ENCODE data around the gene SGMS1. TPM values are rescaled to one million over a fixed set of nuclear protein-coding genes. Genes with fewer than 3 reads are reported as not detected.

SGMS1 gene
- total RNA-seq, 1 experiment from 2014 or later: 20.4 TPM

DNA sequence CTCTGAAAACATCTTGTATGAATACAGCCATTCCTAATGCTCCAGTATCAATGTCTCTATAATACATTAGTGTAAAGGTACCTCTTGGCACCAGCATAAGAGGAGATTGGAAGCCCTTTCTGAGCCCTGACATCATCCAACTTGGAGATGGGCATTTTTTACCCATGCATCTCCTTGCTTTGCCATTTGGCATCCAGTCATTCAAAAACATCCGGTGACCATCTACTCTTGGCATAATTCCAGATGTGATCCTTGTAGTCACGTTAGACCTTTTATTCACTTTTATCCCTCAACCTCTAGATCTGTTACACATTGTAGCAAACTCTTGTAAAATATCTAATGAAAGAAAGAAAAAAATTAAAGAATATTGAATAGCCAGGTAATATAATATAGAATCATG lies 17.9 kb upstream of the SGMS1 start:
- no peak overlapping the region for H3K18ac ChIP-seq (ENCODE audit: insufficient read length, low read depth, low read length)
- no peaks in the 10 kb centered on the region for H3K27me3 Mint-ChIP-seq (ENCODE audit: low read depth)
- no peak overlapping the region for H2BK20ac ChIP-seq (ENCODE audit: low read depth, low read length, poor library complexity, severe bottlenecking)
- H3K4me3 Mint-ChIP-seq: no peak overlapping the region
- H3K4me2 ChIP-seq (ENCODE audit: insufficient read depth, insufficient read length, low read length): no peak overlapping the region
- H4K5ac ChIP-seq (ENCODE audit: insufficient read length, low read depth, low read length): no peak overlapping the region
- H2BK15ac ChIP-seq (ENCODE audit: low read depth, low read length): no peak overlapping the region
- H3K9me3 ChIP-seq (ENCODE audit: control insufficient read depth, low read depth, low read length): no peaks in the 10 kb centered on the region
- H2BK120ac ChIP-seq (ENCODE audit: low read depth, low read length, poor library complexity, severe bottlenecking): no peak overlapping the region
- no peak overlapping the region for H3K4ac ChIP-seq (ENCODE audit: low read depth, low read length)
- no CpG with 5 or more reads among the region's 2 CpGs for WGBS (ENCODE audit: extremely low coverage, insufficient read length, low lambda C conversion rate)
- H4K91ac ChIP-seq (ENCODE audit: insufficient read length, low read depth, low read length): no peak overlapping the region
- no peaks in the 10 kb centered on the region for H3K9me3 Mint-ChIP-seq
- H3T11ph ChIP-seq (ENCODE audit: low read length): no peak overlapping the region
- no peak for DNase-seq
- H3K79me1 ChIP-seq (ENCODE audit: insufficient read depth, low read depth, low read length, poor library complexity, severe bottlenecking): no peaks in the 10 kb centered on the region
- H3K14ac ChIP-seq (ENCODE audit: insufficient read depth, low read length): no peak overlapping the region
- H2BK12ac ChIP-seq (ENCODE audit: insufficient read length, low read depth, low read length): no peak overlapping the region
- no peak overlapping the region for H2AFZ ChIP-seq (ENCODE audit: low read length)
- no peak overlapping the region for H3K23ac ChIP-seq (ENCODE audit: insufficient read length, low read depth, low read length)
- no peaks in the 10 kb centered on the region for H3K79me2 ChIP-seq (ENCODE audit: insufficient read depth, low read length)
- TF ChIP-seq CTCF (conservative IDR thresholded peaks at IDR 0.05): no peak
- H3K23me2 ChIP-seq (ENCODE audit: insufficient read length, low read depth, low read length, poor library complexity, severe bottlenecking): no peaks in the 10 kb centered on the region
- H3K27ac Mint-ChIP-seq: no peak overlapping the region
- H4K20me1 ChIP-seq (ENCODE audit: control insufficient read depth, insufficient read depth, insufficient read length): no peaks in the 10 kb centered on the region
- peaks cover 9 to 12% of the 10 kb centered on the region in 2 experiments for H3K4me1 Mint-ChIP-seq
- no peaks in the 10 kb centered on the region for H3K27me3 ChIP-seq (ENCODE audit: insufficient read depth, low read length)
- H3K9ac ChIP-seq (ENCODE audit: extremely low read depth, insufficient read length, low read length): no peak overlapping the region
- no peaks in the 10 kb centered on the region for H3K36me3 Mint-ChIP-seq (ENCODE audit: insufficient read depth in 1 of 3, low read depth in 3 of 3)
- no peak overlapping the region for H2BK5ac ChIP-seq (ENCODE audit: insufficient read length, low read length)
- no peak overlapping the region for H3K56ac ChIP-seq (ENCODE audit: insufficient read length, low read depth, low read length)
- H2AK5ac ChIP-seq (ENCODE audit: insufficient read length, low read length): no peak overlapping the region
- no peak overlapping the region for H3K27ac ChIP-seq (ENCODE audit: insufficient read length, low read depth, low read length)
- H3K4me1 ChIP-seq (ENCODE audit: insufficient read depth, low read length): no peaks in the 10 kb centered on the region; the same call in 1 of the 2 replicates
- no peak overlapping the region for H4K8ac ChIP-seq (replicated peaks; ENCODE audit: insufficient read length, low read depth, low read length)
